Activated gamma-delta T cell treated with anti-CD3 and anti-CD28 coated beads, Interleukin-2, amount 50 U/mL, for 16 hours (primary cell): Measurements from ENCODE around the gene MS4A8.
"Not testable (repeated sequence)": the region's sequence is repeated elsewhere in the genome, so short reads cannot be mapped to it uniquely, and the experiment has no call there.

Experiments
- DNase-seq: peaks from one replicate; pipeline ENCODE4 v3.0.0-alpha.2; 2020; ENCODE audit warnings: low read depth

The MS4A8 gene

DNA sequence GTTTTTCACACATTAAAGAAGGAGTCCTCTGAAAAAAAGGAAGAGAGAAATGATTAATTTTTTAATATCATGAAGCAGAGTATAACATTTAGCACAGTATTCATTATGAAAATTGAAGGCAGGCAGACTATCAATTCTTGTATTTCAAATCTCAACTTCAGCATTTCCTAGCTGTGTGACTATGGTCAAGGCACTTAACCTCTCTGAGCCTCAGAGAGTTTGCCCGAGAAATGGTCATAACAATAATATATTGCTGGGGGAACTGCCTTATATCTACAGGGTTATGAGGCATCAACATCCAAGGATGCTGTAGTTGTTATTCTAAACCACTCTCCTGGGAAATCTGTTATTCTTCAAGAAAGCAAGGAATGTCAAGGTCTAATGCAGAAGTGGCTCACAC is 26.2 kb downstream of the MS4A8 start:
- no peak for DNase-seq

DNA sequence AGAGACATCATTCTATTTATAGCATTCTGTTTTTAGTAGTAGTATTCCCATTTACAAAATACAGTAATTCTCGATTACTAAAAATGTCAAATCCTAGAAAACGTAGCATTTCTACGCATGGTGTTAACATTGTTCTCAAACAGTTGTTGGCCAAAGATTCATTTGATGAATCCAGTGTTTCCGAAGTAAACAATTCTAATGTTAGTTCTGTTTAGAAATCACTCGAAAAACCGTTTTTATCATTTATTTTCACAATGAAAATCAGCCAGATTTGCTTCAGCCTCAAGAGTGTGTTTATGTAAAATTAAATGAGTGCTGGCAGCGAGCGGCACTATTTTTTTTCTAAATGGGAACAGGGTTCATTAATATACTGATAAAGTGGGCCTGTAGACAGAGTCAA is 32.2 kb downstream of the MS4A8 start:
- no peak for DNase-seq

DNA sequence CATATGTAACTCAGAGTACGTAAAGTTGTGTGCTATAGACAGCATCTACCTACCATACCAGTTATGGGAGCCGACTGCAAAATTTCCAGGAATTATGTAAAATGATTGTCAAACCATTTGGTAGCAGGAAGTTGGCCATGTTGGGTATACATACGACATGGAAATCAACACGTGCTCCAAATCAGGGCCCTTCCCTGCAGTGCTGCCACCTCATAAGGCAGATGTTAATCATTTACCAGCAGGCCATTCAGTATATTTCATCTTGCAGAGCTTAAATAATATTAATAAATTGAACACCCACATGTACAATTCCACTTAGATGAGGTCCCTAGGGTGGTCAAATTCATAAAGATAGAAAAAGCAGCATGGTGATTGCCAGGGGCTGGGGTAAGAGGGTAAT is 34.9 kb downstream of the MS4A8 start:
- DNase-seq, result no peak

DNA sequence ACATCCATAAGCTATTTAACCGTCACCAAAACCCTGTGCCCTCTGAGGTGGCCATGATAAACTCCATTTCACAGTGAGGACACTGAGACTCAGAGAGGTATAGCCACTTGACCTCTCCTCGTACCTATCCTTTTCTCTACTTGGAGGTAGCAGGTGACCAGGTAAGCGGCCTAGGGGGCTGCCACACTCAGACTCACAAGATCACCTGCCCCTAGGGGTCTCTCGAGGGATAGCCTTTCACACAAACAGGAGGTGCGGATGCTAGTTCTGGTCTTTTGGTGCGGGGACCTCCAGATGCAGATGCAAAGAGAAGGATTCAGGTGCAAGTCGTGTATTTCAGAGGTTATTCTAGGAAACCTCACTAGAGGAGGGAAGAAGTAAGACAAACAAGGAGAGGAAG is 39.7 kb downstream of the MS4A8 start:
- no peak for DNase-seq

DNA sequence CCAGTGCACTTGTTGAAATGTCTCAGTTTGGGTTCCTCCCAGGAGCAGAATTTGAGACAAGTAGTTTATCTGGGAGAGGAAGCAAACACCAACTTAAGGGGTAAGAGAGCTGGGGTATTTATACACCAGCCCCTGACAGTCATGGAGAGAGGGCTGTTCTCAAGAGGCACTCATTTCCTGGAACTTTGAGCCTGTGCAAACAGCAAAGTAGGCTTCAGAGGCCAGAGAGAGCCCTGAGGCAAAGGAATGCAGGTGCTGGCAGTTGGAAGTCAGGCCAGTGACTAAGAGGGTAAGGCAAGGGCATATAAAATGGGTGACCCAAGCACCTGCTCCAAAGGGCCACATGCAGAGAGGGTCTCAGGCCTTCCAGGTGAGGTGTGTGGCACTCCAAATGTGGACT is 41.2 kb downstream of the MS4A8 start:
- DNase-seq, result no peak

DNA sequence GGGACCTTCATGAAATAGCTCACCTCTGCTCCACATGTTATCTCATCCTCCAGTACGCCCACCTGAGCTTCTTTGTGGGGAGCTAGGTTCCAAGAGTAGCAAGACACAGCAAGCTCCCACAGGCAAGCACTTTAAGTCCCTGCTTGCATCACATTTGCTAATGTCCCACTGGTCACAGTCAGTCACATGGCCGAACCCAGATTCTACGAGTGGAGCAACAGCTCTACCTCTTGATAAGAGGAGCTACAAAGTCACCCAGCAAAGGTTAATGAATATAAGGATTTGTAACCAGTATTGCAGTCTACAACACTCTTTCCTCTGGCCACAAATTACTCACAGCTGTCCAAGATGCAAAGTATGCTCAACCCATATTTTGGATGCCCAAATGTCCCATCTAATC is 42.0 kb downstream of the MS4A8 start:
- no peak for DNase-seq

DNA sequence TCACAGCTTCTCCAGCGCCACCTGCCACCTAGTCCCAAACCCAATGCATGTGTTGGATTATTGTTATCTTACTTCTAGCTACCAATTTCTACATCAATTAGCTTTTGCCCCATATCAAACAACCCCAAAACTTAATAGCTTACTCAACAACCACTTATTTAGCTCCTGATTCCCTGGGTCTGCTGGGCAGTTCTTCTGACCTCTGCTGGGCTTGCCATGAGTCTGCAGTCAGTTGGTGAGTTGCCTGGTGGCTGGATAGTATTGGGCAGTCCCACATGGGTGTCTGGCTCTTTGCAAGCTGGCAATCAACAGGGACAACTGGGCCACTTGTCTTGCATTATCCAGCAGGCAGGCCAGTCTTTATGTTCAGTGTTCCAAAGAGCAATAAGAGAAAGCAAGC is 43.6 kb downstream of the MS4A8 start:
- DNase-seq, result no peak

DNA sequence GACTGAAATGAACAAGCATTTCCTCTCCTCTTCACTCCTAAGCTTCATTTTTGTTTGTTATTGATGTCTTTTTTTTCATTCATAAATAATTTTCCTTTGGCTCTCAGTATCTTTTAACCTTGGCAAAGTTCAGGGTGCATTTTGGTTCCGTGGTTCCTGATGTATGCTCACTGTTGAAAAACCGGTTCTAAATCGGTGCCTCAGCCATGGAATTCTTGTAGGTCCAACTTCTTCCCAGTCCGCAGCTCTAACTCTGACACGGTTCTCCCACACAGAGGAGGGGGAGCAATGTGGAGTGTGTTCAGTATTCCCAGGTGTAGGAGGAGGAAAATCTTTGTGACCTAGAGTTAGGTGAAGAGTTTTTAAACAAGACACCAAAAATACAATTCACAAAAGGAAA is 44.7 kb downstream of the MS4A8 start:
- no peak for DNase-seq

DNA sequence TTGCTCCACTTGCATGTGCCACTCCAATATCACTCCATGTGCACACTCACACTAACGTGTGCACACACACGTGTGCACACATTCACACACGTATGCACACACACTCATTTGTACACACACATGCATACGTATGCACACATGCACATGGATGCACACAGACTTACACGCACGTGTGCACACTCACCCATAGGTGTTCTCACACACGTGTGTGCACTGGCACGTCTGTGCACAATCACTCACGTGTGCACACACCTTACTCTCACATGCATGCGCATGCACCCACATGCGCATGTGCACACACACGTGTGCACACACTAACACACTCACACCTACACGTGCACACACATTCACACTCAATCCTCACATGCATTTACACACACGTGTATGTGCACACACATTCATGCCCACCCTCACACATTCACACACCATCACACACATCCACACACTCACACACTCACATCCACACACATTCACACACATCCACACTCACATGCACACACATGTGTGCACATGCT is 48.0 kb downstream of the MS4A8 start:
- no peak for DNase-seq

DNA sequence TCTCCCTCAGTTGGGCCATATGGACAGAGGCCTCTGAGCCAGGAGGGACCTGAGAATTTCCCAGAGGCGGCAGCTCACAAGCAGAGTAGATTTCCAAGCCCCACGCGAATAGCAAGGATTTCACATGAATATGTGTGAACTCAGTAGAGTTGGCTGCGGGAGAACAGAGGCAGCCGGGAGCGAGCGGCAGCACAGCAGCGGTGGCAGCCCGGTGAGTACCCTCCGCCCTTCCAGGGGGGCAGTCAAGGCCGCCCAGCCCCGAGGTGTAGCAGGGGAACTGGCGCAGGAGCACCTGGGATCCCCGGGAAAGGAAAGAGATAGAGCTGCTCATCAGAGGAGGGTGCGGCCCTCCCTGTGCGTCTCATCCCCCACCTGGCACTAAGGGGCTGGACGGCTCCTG is 48.8 kb downstream of the MS4A8 start:
- no peak for DNase-seq

DNA sequence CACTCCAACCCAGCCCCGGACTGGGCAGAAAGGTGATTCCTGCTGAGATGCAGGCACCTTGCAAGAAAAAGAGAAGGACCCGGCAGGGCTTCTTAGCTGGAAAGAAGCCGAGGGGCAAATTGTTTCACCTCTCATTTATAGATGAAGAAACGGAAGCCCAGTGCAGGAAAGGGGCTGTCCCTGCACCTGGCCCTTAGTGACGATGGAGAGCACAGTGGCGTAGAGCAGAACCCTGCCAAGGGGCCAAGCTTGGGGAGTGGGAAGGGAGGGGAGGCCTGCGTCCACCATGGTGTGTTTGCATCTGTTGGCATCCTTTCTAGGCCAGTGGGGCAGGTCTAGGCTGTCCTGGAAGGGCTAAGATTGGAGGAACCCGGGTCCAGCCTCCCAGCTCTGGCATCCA is 49.4 kb downstream of the MS4A8 start:
- no peak for DNase-seq

DNA sequence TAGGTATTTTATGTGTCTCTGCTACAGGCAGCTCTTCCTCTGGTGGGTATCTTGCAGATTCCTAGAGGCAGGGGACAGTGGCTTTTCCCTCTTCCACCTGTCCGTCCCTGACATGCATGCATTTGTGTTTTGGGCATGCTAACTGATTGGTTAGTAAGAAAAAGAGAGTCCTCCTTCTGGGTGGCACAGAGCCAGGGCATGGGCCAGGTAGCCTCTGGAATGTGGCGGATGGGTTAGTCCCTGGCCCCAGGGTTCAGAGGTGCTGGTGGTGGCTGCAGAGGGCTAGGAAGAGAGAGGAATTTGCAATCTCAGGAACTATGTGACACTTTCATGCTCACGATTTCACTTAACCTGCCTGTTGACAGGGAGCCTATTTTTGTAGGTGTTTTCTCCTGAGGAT is 51.5 kb downstream of the MS4A8 start:
- no peak for DNase-seq

DNA sequence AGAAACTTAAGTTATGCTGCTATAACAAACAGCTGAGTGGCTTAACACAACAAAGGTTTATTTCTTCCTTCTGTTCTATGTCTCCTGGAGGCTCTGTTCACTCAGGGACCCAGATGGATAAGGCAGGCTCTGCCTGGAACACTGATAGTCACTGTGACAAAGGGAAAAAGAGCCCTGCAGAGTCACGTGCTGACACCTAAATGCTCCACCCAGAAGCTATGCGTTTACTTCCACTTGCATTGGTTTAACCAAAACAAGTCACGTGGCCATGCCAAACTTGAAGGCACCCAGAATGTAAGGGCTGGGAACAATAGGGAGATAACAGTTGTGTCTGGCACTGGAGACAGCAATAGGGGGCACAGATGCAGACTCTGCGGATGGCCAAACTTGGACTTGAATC is 53.9 kb downstream of the MS4A8 start:
- DNase-seq, result no peak

DNA sequence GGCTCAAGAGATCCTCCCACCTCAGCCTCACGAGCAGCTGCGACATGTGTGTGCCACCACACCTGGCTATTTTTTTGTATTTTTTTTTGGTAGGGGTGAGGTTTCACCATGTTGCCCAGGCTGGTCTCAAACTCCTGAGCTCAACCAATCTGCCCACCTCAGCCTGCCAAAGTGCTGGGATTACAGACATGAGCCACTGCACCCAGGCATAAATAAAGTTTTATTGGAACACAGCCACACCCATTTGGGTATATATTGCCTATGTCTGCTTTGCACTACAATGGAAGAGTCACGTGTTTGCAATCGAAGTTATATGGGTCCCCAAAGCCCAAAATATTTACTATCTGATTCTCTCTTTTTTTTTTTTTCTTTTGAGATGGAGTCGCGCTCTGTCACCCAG is 55.5 kb downstream of the MS4A8 start:
- DNase-seq, result no peak

DNA sequence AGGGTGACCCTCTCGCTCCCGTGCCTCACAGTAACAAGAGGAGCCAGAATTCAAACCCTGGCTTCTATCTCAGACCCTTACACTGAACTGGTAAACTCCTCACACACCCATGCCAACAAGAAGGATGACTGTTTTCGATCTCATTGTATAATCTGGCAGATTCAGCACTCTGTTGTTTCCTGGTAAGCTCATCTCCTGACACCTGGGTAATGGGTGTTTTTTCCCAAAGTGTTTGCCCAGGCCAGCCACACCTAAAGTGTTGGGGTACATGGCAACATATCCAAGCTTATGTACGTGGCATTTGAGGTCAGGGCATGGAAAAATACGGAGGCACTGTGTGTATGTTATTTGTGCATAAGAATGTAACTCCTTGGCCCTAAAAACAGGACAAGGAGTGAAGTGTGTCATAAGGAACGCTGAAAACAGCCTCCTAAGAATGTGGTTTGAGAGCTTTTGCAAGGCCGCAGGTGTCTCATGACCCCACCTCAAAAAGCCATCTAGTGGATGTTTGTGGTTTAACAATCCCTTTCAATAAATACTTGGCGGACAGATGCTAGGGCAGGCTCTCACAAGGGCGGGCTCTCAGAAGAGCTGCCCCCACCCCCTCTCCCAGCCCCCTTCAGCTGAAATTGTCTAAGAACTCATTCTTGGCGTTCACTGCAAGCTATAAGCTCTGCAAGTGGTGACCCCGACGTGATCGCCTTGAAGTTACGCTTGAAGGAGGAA is 57.1 kb downstream of the MS4A8 start, which contains the start of gene MS4A15:
MS4A15 (plus strand) TSS at position 561 of the 726 bp plus-strand sequence. CDS start 6,867 bp downstream, outside the sequence.
- DNase-seq, result no peak

DNA sequence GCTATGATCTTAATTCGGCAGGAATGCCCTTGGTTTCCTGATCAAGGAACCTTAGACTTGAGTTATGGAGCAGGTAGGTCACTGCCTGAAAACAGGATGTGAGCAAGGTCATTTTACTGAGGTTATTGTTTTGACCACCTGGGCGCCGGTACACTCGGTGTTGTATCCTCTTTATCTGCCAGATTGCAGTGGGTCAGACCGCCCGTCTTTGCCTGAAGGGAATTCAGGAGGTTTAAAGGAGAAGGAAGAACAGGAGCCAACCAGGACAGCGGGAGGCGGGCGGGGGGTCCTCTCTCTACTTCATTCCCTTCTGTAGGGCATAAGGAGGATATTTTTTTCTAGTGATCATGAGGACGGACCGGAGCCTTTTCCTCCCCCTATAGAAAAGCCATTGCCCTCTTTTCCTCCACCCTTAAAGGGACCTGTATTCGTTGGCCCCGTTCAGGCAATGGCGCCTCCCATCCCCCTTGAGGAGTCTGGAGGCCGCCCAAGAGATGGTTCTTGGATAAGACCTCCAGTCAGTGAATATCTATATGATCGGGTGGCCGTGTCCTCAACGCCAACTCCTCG is 57.9 kb downstream of the MS4A8 start:
- no peak for DNase-seq

DNA sequence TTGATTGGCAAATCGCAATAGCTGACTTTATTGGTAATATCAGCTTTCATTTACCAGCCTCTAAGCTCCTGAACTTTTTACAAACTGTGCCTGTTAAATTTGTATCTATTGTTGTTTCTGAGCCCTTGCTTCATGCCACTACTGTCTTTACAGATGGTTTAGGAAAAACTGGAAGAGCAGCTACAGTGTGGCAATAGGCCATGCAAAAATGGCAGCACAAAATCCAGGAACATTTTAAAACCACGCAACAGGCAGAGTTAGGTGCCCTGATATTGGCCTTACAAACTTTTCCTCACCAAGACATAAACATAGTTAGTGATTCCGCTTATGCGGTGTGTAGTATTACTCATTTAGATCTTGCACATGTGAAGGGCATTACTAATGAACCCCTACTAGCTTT is 59.3 kb downstream of the MS4A8 start:
- DNase-seq, result not testable (repeated sequence)

DNA sequence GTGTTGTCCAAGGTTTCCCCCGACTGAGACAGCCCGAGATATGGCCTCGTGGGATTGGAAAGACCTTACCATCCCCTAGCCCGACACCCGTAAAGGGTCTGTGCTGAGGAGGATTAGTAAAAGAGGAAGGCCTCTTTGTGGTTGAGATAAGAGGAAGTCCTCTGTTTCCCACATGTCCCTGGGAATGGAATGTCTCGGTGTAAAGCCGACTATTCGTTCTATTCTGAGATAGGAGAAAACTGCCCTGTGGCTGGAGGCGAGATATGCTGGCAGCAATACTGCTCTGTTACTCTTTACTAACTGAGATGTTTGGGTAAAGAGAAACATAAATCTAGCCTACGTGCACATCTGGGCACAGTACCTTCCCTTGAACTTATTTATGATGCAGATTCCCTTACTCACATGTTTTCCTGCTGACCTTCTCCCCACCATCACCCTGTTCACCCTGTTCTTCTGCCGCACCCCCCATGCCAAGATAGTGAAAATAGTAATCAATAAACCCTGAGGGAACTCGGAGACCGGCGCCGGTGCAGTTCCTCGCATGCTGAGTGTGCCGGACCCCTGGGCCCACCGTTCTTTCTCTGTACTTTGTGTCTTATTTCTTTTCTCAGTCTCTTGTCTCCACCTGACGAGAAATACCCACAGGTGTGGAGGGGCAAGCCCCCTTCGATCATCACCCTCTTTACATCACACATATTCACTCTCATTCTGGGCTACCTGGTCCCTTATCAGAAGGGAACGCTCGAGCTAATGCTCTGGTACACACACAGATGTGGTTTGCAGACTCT is 60.2 kb downstream of the MS4A8 start:
- DNase-seq, result not testable (repeated sequence)

DNA sequence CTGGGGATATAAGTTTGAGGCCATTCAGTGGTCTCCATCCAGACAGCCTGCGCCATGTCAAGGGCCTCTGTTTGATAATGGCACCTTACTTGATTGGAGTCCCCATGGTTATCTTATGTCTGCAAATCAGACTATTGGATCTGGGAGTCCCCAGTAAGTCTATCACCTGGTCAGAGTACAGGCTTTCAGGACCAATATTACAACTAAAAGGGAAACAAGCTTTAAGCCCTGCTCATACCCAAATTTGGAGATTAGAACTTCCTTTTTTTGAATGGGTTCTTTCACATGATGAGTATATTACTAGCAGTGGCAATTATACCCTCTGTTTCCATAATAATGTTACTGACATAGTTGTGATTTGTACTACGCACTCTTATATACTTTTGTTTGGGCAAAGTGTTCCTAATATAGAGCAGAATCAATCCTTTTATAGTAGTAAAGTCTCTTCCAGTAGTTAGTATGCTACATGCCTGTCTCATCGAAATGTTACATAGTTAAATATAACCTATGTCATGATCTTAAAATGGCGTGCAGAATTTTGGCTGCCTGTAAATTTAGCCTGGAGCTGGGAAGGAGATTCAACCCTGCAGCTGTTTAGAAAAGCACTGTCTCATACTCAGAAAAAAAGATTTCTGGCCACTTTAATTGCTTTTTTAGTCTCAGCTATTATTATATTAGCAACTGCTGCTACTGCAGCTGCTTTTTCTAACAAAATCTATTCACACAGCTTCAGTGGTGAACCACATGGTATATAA is 62.2 kb downstream of the MS4A8 start:
- no peak for DNase-seq

DNA sequence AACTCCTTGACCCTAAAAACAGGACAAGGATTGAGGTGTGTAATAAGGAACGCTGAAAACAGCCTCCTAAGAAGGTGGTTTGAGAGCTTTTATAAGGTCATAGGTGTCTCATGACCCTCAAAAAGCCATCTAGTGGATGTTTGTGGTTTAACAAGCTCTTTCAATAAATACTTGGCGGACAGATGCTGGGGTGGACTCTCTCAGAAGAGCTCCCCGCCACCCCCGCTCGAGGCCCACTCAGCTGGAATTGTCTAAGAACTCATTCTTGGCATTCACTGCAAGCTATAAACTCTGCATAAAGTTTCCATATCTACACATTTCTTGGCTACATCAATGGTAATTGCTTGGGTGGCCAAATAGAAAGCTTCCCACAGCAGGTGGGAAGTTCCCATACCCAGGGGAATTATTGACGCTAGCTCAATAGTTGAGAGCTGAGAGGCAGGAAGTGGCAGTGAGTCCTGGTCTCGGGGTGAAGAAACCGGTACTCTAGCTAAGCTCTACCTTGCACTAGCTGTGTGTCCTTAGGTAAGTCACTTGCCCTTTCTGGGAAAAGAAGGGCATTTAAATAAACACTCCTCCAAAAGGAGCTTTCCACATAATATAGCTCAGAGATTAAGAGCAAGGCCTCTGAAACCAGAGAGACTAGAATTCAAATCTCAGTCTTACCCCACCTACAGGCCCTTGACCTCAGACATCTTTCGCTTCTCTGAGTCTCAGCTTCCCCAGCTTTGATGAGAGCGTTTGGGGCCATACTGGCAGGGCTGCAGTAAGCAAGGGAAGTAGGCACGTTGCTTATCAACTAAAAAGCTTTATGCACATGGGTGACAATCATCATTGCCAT is 63.7 kb downstream of the MS4A8 start:
- no peak for DNase-seq

DNA sequence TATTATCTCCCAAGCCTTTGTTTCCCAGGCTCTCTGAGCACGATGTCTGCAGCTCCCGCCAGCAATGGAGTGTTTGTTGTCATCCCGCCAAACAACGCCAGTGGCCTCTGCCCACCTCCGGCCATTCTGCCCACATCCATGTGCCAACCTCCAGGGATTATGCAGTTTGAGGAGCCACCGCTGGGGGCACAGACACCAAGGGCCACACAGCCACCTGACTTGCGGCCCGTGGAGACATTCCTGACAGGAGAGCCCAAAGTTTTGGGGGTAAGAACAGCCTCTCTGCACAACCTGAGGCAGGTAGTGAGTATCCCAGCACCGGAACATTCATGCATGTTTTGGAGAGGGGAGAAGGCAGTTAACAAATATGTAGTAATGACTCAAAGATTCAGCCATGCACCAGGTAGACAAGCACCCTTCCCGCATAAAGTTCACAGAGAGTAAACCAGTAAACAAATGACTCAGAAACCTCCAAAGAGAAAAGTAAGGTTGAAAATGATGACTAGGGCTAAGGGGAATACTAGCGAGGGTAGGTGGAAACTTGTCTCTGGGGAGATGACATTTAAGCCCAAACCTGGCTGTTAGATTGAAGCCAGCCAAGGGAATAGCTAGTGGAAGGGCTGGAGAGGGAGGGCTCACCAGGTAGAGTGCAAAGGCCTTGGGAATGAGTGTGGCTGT is 64.4 kb downstream of the MS4A8 start:
- DNase-seq, result no peak
